Measurements from ENCODE around the gene AQP1.
A peak's percentile ranks its signal among the peaks of the same experiment; 100 is the strongest.

AQP1 gene

DNA sequence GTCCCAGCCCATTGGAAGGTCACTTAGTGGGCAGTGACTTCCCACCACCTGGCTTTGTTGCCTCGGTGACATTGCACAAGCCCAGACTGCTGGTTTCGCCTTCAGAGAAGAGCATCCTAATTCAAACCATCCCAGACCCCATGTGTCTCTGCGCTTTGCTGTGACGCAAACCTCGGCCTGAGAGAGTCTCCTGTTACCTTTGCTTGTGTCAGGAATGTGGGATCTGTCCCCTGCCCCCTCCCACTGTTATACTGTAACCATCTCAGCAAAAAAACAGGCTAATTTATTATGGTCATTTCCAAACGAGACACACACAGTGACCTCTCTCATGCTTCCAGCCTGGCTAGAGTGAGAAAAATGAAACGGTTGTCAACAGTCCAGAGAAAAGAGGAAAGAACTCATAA is 25.0 kb upstream of the AQP1 start:
- Histone ChIP-seq H3K27ac (no peak overlapping the region), H3K36me3 (no peaks in the 10 kb centered on the region), H3K9me3 (ENCODE audit: severe bottlenecking) (no peaks in the 10 kb centered on the region), H3K27me3 (ENCODE audit: insufficient read depth, low read depth, severe bottlenecking) (no peaks in the 10 kb centered on the region), H3K4me3 (ENCODE audit: low read depth, low read length) (no peak overlapping the region)
- TF ChIP-seq, protein P1, sequence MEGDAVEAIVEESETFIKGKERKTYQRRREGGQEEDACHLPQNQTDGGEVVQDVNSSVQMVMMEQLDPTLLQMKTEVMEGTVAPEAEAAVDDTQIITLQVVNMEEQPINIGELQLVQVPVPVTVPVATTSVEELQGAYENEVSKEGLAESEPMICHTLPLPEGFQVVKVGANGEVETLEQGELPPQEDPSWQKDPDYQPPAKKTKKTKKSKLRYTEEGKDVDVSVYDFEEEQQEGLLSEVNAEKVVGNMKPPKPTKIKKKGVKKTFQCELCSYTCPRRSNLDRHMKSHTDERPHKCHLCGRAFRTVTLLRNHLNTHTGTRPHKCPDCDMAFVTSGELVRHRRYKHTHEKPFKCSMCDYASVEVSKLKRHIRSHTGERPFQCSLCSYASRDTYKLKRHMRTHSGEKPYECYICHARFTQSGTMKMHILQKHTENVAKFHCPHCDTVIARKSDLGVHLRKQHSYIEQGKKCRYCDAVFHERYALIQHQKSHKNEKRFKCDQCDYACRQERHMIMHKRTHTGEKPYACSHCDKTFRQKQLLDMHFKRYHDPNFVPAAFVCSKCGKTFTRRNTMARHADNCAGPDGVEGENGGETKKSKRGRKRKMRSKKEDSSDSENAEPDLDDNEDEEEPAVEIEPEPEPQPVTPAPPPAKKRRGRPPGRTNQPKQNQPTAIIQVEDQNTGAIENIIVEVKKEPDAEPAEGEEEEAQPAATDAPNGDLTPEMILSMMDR (IDR thresholded peaks at IDR 0.05; ENCODE audit: low read depth, low read length), result no peak
- DNase-seq, result no peak

DNA sequence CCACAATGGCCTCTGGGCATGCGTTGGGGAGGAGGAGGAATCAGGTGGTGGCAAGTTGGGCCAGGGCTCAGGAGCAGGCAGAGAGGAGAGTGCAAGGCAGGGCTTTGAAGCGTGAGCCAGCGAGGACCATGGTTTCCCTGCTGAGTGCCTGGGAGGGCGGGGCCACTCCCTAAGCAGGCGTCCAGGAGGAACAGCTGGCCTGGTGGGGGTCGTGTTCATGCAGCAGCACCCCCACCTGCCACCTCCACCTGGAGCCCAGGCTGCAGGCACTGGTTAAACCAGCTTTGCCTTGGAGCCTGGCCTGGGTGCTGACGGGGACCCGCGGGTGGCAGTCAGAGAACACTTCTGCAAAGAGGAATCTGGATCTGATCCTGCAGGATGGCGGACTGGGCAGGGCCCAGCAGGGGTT is 24.2 kb upstream of the AQP1 start:
- no peaks in the 10 kb centered on the region for H3K36me3 ChIP-seq
- no peak overlapping the region for H3K4me3 ChIP-seq (ENCODE audit: low read depth, low read length)
- H3K27ac ChIP-seq, result no peak overlapping the region
- DNase-seq, result peak; percentile 71
- no peaks in the 10 kb centered on the region for H3K27me3 ChIP-seq (ENCODE audit: insufficient read depth, low read depth, severe bottlenecking)
- TF ChIP-seq, protein P1 (IDR thresholded peaks at IDR 0.05; ENCODE audit: low read depth, low read length), result no peak
- H3K9me3 ChIP-seq (ENCODE audit: severe bottlenecking), result no peaks in the 10 kb centered on the region

- TF ChIP-seq, protein P1 (IDR thresholded peaks at IDR 0.05; ENCODE audit: low read depth, low read length), result no peak; the same call in 1 of the 2 replicates
Measured at GRCh38 chr7:30888747-30889146, 22.9 kb upstream of the AQP1 start.

GRCh38 chr7:30890226-30890625 is 21.4 kb upstream of the AQP1 start:
- Histone ChIP-seq H3K4me3 (ENCODE audit: low read depth, low read length) (no peak overlapping the region), H3K36me3 (no peaks in the 10 kb centered on the region), H3K27ac (no peak overlapping the region), H3K9me3 (ENCODE audit: severe bottlenecking) (no peaks in the 10 kb centered on the region), H3K27me3 (ENCODE audit: insufficient read depth, low read depth, severe bottlenecking) (no peaks in the 10 kb centered on the region)
- TF ChIP-seq, protein P1 (IDR thresholded peaks at IDR 0.05; ENCODE audit: low read depth, low read length), result no peak
- DNase-seq, result no peak

More at GRCh38 chr7:30888747-30889146, 22.9 kb upstream of the AQP1 start:
- Histone ChIP-seq H3K27me3 (ENCODE audit: insufficient read depth, low read depth, severe bottlenecking) (no peaks in the 10 kb centered on the region), H3K9me3 (ENCODE audit: severe bottlenecking) (no peaks in the 10 kb centered on the region), H3K36me3 (no peaks in the 10 kb centered on the region), H3K4me3 (ENCODE audit: low read depth, low read length) (no peak overlapping the region), H3K27ac (no peak overlapping the region)
- DNase-seq, result no peak

DNA sequence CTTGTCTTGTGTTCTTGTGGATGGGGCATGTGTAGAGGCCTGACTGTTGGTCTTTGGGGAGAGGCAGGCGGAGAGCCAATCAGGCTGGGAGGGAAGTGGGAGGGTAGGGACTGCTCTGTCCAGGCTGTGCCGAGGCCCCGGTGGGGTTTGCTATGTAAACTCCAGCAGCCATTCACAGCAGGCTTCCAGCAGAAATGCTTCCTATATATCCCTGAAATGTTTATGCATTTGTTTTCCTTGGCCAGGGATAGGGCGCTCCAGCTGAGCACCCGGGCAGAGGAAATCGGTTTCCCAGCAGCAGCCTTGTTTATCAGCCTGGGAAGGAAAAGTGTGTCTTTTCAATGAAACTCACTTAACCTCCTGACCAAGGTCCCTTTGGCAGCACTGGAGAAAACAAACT is 18.3 kb upstream of the AQP1 start:
- no peak for DNase-seq
- Histone ChIP-seq H3K4me3 (ENCODE audit: low read depth, low read length) (no peak overlapping the region), H3K27me3 (ENCODE audit: insufficient read depth, low read depth, severe bottlenecking) (no peaks in the 10 kb centered on the region), H3K36me3 (no peaks in the 10 kb centered on the region), H3K9me3 (ENCODE audit: severe bottlenecking) (no peaks in the 10 kb centered on the region), H3K27ac (no peak overlapping the region)
- TF ChIP-seq, protein P1 (IDR thresholded peaks at IDR 0.05; ENCODE audit: low read depth, low read length), result no peak

DNA sequence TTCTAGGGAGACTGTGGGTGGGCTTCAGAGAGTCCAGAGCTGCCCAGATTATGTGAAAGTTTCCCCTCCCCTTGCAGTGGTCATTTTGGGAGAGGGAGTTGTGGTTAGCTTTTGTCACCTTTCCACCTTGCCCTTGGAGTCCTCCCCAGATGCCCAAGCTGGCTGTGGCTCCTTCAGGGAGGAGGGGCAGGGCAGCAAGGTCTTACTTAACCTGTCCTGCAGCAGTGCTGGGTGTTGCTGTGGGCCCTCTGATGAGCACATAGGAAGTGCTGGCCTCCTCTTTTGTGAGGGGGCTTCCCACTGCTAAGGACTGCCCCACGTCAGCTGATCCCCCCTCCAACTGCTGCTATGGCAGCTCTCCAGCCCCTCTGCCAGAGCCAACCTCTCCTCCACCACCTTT is 17.6 kb upstream of the AQP1 start:
- no peaks in the 10 kb centered on the region for H3K36me3 ChIP-seq
- TF ChIP-seq, protein P1 (IDR thresholded peaks at IDR 0.05; ENCODE audit: low read depth, low read length), result no peak
- no peak for DNase-seq

More for the DNA sequence above, 17.6 kb upstream of the AQP1 start:
- H3K9me3 ChIP-seq (ENCODE audit: severe bottlenecking), result no peaks in the 10 kb centered on the region
- H3K27ac ChIP-seq, result no peak overlapping the region
- no peaks in the 10 kb centered on the region for H3K27me3 ChIP-seq (ENCODE audit: insufficient read depth, low read depth, severe bottlenecking)
- H3K4me3 ChIP-seq (ENCODE audit: low read depth, low read length), result no peak overlapping the region
